DOHH2 (cell line): ENCODE data around the gene ZNF296.

Experiments
- H3F3A ChIP-seq: fragments of 200-600 bp; sonication (generic), shearing (Covaris generic); 2 replicates; pipeline ENCODE4 v1.6.0; 2016; ENCODE audit warnings: antibody characterized with exemption, mild to moderate bottlenecking; ENCODE audit not compliant: control insufficient read depth, insufficient read depth
- H3K27ac ChIP-seq: fragments of 200-600 bp; sonication (generic); 2 replicates; pipeline ENCODE4 v1.5.1; 2014; ENCODE audit warnings: low read depth, mild to moderate bottlenecking, low read length, moderate library complexity
- H3K27me3 ChIP-seq: fragments of 200-600 bp; sonication (generic); 2 replicates; pipeline ENCODE4 v1.6.1; 2014; ENCODE audit warnings: mild to moderate bottlenecking, low read length, mixed read lengths; ENCODE audit not compliant: control insufficient read depth
- H3K36me3 ChIP-seq: fragments of 200-600 bp; sonication (generic); 2 replicates; pipeline ENCODE4 v1.6.1; 2014; ENCODE audit warnings: mild to moderate bottlenecking, low read length, moderate library complexity, mixed read lengths; ENCODE audit not compliant: control insufficient read depth
- H3K4me1 ChIP-seq: fragments of 200-600 bp; sonication (generic); 2 replicates; pipeline ENCODE4 v1.6.1; 2014; ENCODE audit warnings: mild to moderate bottlenecking, low read length, mixed read lengths; ENCODE audit not compliant: control insufficient read depth
- H3K4me2 ChIP-seq: fragments of 200-600 bp; sonication (generic); 2 replicates; pipeline ENCODE4 v1.6.0; 2014; ENCODE audit warnings: mild to moderate bottlenecking, low read length, moderate library complexity
- H3K4me3 ChIP-seq: fragments of 200-600 bp; sonication (generic); 2 replicates; pipeline ENCODE4 v1.5.1; 2014; ENCODE audit warnings: mild to moderate bottlenecking, low read length, mixed read lengths
- H3K79me2 ChIP-seq: fragments of 200-600 bp; sonication (generic); 2 replicates; pipeline ENCODE4 v1.6.1; 2014; ENCODE audit warnings: mild to moderate bottlenecking, low read length, mixed read lengths; ENCODE audit not compliant: control insufficient read depth
- H3K9me2 ChIP-seq: fragments of 200-600 bp; sonication (generic); replicated peaks from 2 replicates; pipeline ENCODE4 v1.6.1; 2014; ENCODE audit warnings: mild to moderate bottlenecking, low read length, mixed read lengths; ENCODE audit not compliant: control insufficient read depth
- H3K9me3 ChIP-seq: fragments of 200-600 bp; sonication (generic); 2 replicates; pipeline ENCODE4 v1.6.1; 2014; ENCODE audit warnings: antibody characterized with exemption, low read length, mixed read lengths; ENCODE audit not compliant: control insufficient read depth, insufficient read depth
- H4K20me1 ChIP-seq: fragments of 200-600 bp; sonication (generic); 2 replicates; pipeline ENCODE4 v1.6.0; 2014; ENCODE audit warnings: low read depth, mild to moderate bottlenecking, antibody characterized with exemption, low read length, moderate library complexity; ENCODE audit not compliant: control insufficient read depth, insufficient read depth
- EZH2phosphoT487 ChIP-seq: fragments of 200-600 bp; sonication (generic); IDR thresholded peaks from 2 replicates; pipeline ENCODE4 v1.6.1; 2017; ENCODE audit warnings: borderline replicate concordance, mild to moderate bottlenecking, antibody characterized with exemption, low read length, moderate library complexity, mixed read lengths
- TF ChIP-seq, protein P1 (sequence below): fragments of 200-600 bp; sonication (generic); IDR thresholded peaks from one replicate; pipeline ENCODE4 v1.5.1; 2014; ENCODE audit warnings: antibody characterized with exemption, mild to moderate bottlenecking, low read depth, low read length; ENCODE audit not compliant: poor library complexity, severe bottlenecking

ZNF296 gene

DNA sequence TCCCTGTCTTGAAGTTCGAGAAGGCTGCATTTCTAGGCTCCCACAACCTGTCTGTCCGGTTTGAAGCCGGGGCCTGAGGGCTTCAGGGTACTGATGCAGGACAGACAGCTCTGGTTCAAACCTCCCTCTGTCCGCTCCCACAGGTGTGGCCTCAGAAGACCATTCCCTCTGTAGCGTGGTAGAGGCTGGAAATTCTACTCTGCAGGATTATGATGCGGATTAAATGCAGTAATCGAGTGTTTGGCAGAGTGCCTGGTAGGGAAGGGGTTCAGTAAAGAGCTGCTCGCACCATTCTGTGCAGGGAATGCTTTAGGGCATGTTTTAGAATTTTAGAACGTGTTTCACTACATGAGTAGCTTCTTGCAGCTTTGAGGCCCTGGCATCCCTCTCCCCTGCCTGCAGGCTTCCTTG, 47.2 kb upstream of the ZNF296 start:
- Histone ChIP-seq H3K27ac (no peak overlapping the region), H3F3A (peaks cover 4% of the 10 kb centered on the region; the same call in 1 of the 2 replicates), H3K79me2 (peaks cover 90% of the 10 kb centered on the region), H3K4me1 (peaks cover 21% of the 10 kb centered on the region), H3K36me3 (no peaks in the 10 kb centered on the region), H3K9me2 (no peaks in the 10 kb centered on the region), H3K27me3 (no peaks in the 10 kb centered on the region), H3K4me2 (no peak overlapping the region), H3K9me3 (no peaks in the 10 kb centered on the region), H4K20me1 (peaks cover 23% of the 10 kb centered on the region), H3K4me3 (no peak overlapping the region)
- no peak for TF ChIP-seq EZH2phosphoT487
- TF ChIP-seq, protein P1, sequence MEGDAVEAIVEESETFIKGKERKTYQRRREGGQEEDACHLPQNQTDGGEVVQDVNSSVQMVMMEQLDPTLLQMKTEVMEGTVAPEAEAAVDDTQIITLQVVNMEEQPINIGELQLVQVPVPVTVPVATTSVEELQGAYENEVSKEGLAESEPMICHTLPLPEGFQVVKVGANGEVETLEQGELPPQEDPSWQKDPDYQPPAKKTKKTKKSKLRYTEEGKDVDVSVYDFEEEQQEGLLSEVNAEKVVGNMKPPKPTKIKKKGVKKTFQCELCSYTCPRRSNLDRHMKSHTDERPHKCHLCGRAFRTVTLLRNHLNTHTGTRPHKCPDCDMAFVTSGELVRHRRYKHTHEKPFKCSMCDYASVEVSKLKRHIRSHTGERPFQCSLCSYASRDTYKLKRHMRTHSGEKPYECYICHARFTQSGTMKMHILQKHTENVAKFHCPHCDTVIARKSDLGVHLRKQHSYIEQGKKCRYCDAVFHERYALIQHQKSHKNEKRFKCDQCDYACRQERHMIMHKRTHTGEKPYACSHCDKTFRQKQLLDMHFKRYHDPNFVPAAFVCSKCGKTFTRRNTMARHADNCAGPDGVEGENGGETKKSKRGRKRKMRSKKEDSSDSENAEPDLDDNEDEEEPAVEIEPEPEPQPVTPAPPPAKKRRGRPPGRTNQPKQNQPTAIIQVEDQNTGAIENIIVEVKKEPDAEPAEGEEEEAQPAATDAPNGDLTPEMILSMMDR, result no peak

DNA sequence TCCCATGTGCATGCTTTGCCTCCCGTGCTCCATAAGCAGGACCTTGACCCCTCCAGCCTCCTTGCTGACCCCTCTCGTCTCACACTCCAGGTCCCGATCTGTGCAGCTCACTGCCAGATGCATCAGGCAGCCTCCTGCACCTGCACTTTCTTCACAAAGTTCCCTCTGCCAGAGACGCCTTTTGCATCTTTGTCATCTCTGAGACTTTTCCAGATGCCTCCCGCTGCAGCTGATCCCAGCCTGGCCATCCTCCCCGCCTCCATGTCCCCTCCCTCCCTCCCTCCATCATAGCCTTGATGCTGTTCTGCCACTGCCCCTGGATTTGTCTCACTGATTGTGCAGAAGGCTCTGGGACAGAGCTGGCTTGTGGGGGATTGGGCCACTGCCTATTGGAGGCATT, 46.6 kb upstream of the ZNF296 start:
- Histone ChIP-seq H3K4me2 (no peak overlapping the region), H3K27me3 (no peaks in the 10 kb centered on the region), H3K79me2 (peaks cover 91% of the 10 kb centered on the region), H3F3A (no peaks in the 10 kb centered on the region), H3K4me3 (no peak overlapping the region), H3K9me3 (no peaks in the 10 kb centered on the region), H4K20me1 (peaks cover 22% of the 10 kb centered on the region), H3K9me2 (no peaks in the 10 kb centered on the region), H3K27ac (no peak overlapping the region), H3K4me1 (peaks cover 27% of the 10 kb centered on the region), H3K36me3 (no peaks in the 10 kb centered on the region)
- TF ChIP-seq, protein P1, result no peak
- TF ChIP-seq EZH2phosphoT487, result no peak

DNA sequence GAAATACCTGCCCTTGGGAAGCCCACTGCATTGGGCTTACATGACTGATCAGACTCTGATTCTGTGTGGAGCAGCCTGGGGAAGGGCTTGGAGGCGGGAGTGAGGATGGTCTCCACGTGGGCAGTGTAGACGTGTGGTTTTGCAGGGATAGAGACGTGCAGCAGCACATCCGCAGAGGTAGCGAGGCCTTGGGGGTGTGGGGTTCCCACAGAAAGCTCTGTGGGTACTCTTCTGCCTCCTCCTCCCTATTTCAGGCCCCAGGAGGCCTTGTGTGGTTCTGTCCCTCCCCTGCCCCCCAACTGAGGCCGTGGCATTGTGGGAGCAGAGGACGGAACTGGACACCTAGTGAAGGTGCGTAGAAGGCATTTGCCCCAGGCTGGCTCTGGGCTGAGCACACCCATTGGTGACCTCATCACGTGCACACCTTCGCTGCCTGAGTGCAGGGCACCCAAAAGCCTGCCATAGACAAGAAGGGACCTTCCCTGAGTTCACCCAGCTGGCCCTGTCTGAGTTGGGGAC, 45.6 kb upstream of the ZNF296 start:
- Histone ChIP-seq H3K4me2 (no peak overlapping the region), H3F3A (no peaks in the 10 kb centered on the region), H3K4me3 (no peak overlapping the region), H3K4me1 (peaks cover 37% of the 10 kb centered on the region), H3K9me2 (no peaks in the 10 kb centered on the region), H4K20me1 (peaks cover 26% of the 10 kb centered on the region), H3K27ac (no peak overlapping the region), H3K36me3 (no peaks in the 10 kb centered on the region), H3K79me2 (peaks cover 94% of the 10 kb centered on the region), H3K27me3 (no peaks in the 10 kb centered on the region), H3K9me3 (no peaks in the 10 kb centered on the region)
- TF ChIP-seq EZH2phosphoT487, result no peak
- TF ChIP-seq, protein P1, result no peak
